Kidney tubule cell (primary cell): ENCODE results near the gene CMIP.

ENCODE experiments used
- DNase-seq: peaks from one replicate; pipeline ENCODE4 v3.0.0-alpha.2; 2018; ENCODE audit warnings: low spot score

CMIP gene

GRCh38 chr16:81495321-81496234 is 51.0 kb downstream of the CMIP start:
- DNase-seq: no peak

GRCh38 chr16:81496321-81496720 is 51.7 kb downstream of the CMIP start:
- DNase-seq: no peak

- DNase-seq: no peak
Measured at GRCh38 chr16:81496742-81497141, 52.1 kb downstream of the CMIP start.

DNA sequence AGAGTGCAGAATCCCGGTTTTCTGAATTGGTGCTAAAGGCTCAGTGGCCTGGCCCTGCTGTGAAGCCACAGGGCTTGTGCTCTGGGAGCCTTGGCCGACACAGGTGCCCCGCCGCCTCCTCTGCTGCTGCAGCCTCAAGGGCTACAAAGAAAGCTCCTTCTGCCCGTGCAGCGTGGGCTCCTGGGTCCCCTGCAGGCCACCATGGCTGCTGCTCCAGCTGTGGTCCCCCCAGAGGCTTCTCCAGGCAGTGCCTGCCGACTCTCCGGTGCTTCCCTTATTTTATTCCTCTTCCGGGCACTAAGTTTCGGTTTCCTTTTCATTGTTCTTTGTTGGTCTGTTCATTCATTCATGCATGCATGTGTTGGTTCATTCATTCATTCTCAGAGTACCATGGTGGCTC is 53.1 kb downstream of the CMIP start:
- DNase-seq: no peak

DNA sequence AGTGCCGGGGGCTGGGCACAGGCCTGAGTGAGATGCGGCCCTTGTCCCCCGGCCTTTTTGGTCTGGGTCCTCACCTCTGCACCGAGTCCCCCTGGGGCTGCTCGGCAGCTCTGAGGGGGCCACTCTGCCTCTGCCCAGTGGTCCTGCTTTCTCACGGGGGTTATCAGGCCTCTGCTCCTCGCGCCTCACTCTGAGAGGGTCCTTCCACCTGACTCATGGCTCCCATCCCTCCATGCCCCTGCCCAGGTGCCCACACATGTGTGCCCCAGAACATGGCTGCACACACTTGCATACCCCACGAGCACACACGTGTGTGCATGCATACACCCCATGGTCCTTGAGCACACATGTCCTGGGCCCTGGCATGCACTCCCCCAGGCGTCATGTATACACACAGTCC is 53.7 kb downstream of the CMIP start:
- no peak for DNase-seq

- DNase-seq: no peak
Measured at GRCh38 chr16:81499576-81500380, 55.2 kb downstream of the CMIP start.

DNA sequence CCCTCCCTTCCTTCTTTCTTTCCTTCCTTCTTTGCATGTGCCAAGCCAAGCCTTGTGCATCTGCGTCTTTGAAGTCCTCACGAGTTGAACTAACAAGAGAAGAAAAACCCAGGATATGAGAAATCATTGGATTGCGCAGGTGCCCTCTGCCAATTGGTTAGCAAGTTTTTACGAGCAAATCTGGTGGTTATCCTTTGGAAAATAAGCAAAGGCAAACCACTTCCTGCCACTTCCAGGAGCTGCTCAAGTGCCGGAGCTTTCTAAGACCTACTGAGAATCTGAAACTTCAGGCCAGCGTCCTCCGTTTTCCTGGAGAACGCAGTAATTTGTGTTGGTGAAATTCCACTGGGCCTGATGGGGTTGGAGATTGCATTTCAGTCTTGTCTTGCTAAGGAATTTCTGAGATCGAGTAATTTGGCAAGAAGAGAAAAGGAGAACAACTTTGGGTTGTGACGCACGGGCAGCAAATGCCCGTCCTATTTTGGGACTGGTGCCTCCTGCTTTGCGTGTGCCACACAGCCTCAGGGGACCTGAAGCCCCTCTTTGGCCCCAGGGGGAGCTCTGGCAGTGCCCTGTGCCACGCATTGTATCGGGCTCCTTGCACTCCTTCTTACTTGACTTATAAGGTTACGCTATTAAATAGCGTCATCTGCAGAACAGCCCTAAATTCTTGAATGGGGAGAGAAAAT is 56.4 kb downstream of the CMIP start:
- no peak for DNase-seq

- DNase-seq: no peak
Measured at GRCh38 chr16:81502396-81503070, 57.9 kb downstream of the CMIP start.

- DNase-seq: peak; percentile 83
Measured at GRCh38 chr16:81505011-81505661, 60.5 kb downstream of the CMIP start.

GRCh38 chr16:81509404-81509803 is 64.8 kb downstream of the CMIP start:
- no peak for DNase-seq

- DNase-seq: no peak
Measured at GRCh38 chr16:81510016-81510415, 65.4 kb downstream of the CMIP start.

- peak; percentile 94 for DNase-seq
Measured at GRCh38 chr16:81511371-81511770, 66.8 kb downstream of the CMIP start.

DNA sequence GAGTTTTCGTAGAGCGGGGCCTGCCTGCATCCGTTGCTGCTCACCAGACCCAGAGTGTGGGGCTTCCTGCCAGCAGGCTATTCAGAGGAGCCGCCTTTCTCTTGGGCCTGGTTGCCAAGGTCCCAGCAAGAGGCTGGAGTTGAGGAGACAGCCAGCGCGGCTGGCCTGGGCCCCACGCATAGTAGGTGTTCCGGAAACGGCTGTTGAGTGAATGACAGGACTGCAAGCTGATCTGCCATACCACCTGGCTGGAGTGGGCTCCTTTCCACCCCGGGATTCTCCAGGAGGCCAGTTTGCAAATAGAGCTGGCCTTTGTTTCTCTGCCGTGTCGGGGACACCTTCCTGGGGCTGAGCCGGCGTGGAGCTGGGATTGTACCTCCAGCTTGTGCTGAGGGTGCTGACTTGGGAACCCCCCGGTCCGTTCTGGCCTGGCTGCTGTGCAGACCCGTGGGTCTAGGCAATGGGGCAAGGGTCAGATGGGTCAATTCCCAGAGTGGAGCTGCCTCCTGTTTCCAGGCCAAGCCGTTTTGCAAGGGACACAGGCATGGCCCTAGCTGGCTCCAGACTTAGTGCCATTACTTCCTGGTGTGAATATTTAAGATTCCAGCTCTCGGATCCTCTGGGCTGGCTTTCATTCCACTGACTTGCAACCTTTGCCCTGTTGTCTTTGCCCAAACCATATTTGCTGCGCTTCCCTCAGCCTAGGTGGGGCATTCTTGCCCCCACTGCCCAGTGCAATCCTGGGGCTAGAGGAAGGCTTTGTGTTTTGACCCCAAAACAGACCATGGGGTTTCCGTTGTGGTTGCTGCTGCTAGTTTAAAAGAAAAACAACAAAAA is 68.8 kb downstream of the CMIP start:
- peak; percentile 40 for DNase-seq

DNA sequence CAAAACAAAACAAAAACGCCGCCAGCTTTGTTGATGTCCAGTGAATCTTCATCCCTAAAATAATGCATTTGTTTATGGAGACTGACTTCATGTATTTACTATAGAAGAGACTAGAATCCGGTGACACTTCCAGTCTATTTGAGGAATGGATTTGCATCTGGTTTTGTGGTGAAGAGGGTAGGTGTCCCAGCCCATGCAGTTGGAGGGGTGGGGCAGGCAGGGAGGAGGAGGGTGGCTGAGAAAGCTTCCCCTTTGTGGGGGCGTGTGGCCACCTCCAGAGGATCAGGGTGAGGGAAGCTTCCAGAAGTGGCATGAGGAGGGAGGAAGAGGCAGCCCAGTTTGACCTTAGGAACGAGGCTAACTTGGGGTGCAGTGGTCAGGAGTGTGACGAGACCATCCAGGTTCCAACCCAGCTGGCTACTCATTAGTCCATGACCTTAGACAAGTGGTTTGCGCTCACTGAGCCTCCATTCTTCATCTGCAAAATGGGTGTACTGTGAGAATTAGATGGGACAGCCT is 69.5 kb downstream of the CMIP start:
- DNase-seq: no peak

- DNase-seq: no peak
Measured at GRCh38 chr16:81514568-81515258, 70.1 kb downstream of the CMIP start.

GRCh38 chr16:81515281-81515680 is 70.7 kb downstream of the CMIP start:
- DNase-seq: no peak

DNA sequence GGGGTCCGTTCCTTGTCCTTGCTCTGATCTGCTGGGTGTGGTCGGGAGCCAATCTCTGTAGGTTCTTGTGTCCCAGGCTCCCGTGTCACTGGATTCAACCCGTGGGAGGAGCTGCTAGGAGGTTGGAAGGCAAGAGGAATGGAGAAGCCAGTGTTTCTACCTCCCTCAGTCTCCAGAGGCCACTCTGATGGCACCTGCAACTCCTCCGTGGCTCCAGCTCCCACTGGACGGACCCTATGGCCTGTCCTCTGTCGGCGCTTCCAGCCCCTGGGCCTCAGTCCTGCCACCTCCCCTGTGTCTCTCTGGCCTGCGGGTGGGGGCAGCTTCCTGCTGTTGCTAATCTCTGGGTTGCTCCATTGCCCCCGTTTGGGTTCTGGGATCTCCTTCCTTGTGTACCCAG is 71.1 kb downstream of the CMIP start:
- no peak for DNase-seq

- no peak for DNase-seq
Measured at GRCh38 chr16:81516478-81517149, 72.0 kb downstream of the CMIP start.

GRCh38 chr16:81517150-81517499 is 72.5 kb downstream of the CMIP start:
- no peak for DNase-seq
